Liver (tissue), 9 donors: ENCODE data around the gene MYO18B. TPM values are rescaled to one million over a fixed set of nuclear protein-coding genes. Genes with fewer than 3 reads are reported as not detected.

Experiments used
- DNase-seq: peaks from one replicate; pipeline ENCODE4 v3.0.0-alpha.2; 2017; ENCODE audit warnings: low spot score
- H3K27ac ChIP-seq, 2 donors: one replicate each; pipeline ENCODE4 v1.7.0; 2013; ENCODE audit warnings: inconsistent platforms in 2 of 2, low read length in 2 of 2, control low read depth in 1 of 2, low read depth in 1 of 2, mild to moderate bottlenecking in 1 of 2
- H3K27me3 ChIP-seq, 4 donors: one replicate each; pipeline versions ENCODE4 v1.6.1 to v1.7.0; 2013; ENCODE audit warnings: low read length in 3 of 4, inconsistent platforms in 1 of 4, mild to moderate bottlenecking in 1 of 4, moderate library complexity in 1 of 4; ENCODE audit not compliant: control insufficient read depth in 4 of 4, insufficient read depth in 4 of 4
- H3K36me3 ChIP-seq, 4 donors: one replicate each; pipeline versions ENCODE4 v1.6.1 to v1.7.0; 2013; ENCODE audit warnings: low read length in 3 of 4, mild to moderate bottlenecking in 3 of 4, low read depth in 1 of 4, moderate library complexity in 1 of 4; ENCODE audit not compliant: control insufficient read depth in 4 of 4, insufficient read depth in 3 of 4
- H3K4me1 ChIP-seq, 4 donors: one replicate each; pipeline versions ENCODE4 v1.6.1 to v1.7.0; 2013; ENCODE audit warnings: low read length in 3 of 4, mild to moderate bottlenecking in 3 of 4, moderate library complexity in 1 of 4; ENCODE audit not compliant: control insufficient read depth in 4 of 4, insufficient read depth in 4 of 4
- H3K4me3 ChIP-seq, 3 donors: one replicate each; pipeline versions ENCODE4 v1.6.1 to v1.7.0; 2013; ENCODE audit warnings: low read length in 3 of 3, control low read depth in 1 of 3, low read depth in 1 of 3, mild to moderate bottlenecking in 1 of 3
- H3K9ac ChIP-seq, 2 donors: one replicate each; pipeline ENCODE4 v1.7.0; 2013; ENCODE audit warnings: low read length in 2 of 2, mild to moderate bottlenecking in 2 of 2, moderate library complexity in 2 of 2, control low read depth in 1 of 2, low read depth in 1 of 2
- H3K9me3 ChIP-seq, 4 donors: one replicate each; pipeline versions ENCODE4 v1.6.1 to v1.7.0; 2013; ENCODE audit warnings: low read length in 3 of 4; ENCODE audit not compliant: control insufficient read depth in 4 of 4
- ATF3 ChIP-seq: IDR thresholded peaks from 2 replicates; pipeline ENCODE4 v1.6.1; 2016; ENCODE audit warnings: antibody characterized with exemption
- EGR1 ChIP-seq, 2 donors: IDR thresholded peaks; 2 replicates each; pipeline ENCODE4 v1.6.1; 2016 to 2018; ENCODE audit warnings: antibody characterized with exemption in 2 of 2, low read depth in 2 of 2
- FOXA1 ChIP-seq: IDR thresholded peaks from 2 replicates; pipeline ENCODE4 v1.6.1; 2016; ENCODE audit warnings: antibody characterized with exemption
- FOXA2 ChIP-seq: IDR thresholded peaks from 2 replicates; pipeline ENCODE4 v1.6.1; 2016; ENCODE audit warnings: antibody characterized with exemption
- GABPA ChIP-seq, 2 donors: IDR thresholded peaks in 1 of 2; conservative IDR thresholded peaks in 1 of 2; 2 replicates each; pipeline ENCODE4 v1.6.1; 2016; ENCODE audit warnings: antibody characterized with exemption in 2 of 2, mild to moderate bottlenecking in 1 of 2, moderate library complexity in 1 of 2
- HNF4A ChIP-seq, 2 donors: conservative IDR thresholded peaks; 2 replicates each; pipeline ENCODE4 v1.6.1; 2016; ENCODE audit warnings: antibody characterized with exemption in 2 of 2, mild to moderate bottlenecking in 2 of 2
- HNF4G ChIP-seq: IDR thresholded peaks from 2 replicates; pipeline ENCODE4 v1.6.1; 2016; ENCODE audit warnings: antibody characterized with exemption
- JUND ChIP-seq, 2 donors: IDR thresholded peaks; 2 replicates each; pipeline ENCODE4 v1.6.1; 2016; ENCODE audit warnings: antibody characterized with exemption in 2 of 2
- MAX ChIP-seq: IDR thresholded peaks from 2 replicates; pipeline ENCODE4 v1.6.1; 2016; ENCODE audit warnings: antibody characterized with exemption
- NR2F2 ChIP-seq: IDR thresholded peaks from 2 replicates; pipeline ENCODE4 v1.6.1; 2016; ENCODE audit warnings: antibody characterized with exemption
- REST ChIP-seq: IDR thresholded peaks from 2 replicates; pipeline ENCODE4 v1.6.1; 2016; ENCODE audit warnings: antibody characterized with exemption, mild to moderate bottlenecking
- RXRA ChIP-seq, 2 donors: IDR thresholded peaks; 2 replicates each; pipeline ENCODE4 v1.6.1; 2017 to 2018; ENCODE audit warnings: antibody characterized with exemption in 2 of 2, mild to moderate bottlenecking in 1 of 2
- SP1 ChIP-seq: IDR thresholded peaks from 2 replicates; pipeline ENCODE4 v1.6.1; 2018; ENCODE audit warnings: antibody characterized with exemption, mild to moderate bottlenecking
- YY1 ChIP-seq: IDR thresholded peaks from 2 replicates; pipeline ENCODE4 v1.6.1; 2016; ENCODE audit warnings: antibody characterized with exemption, mild to moderate bottlenecking
- WGBS: extraction: QIAGEN DNeasy Blood & Tissue Kit; methylation state at CpG from one replicate; pipeline ENCODE4 v1.1.7; 2013; 5-methylcytosine and 5-hydroxymethylcytosine counted together
- polyA plus RNA-seq, 2 donors: library from polyadenylated mRNA; stranded (reverse) in 1 of 2; unstranded in 1 of 2; fragments of 200-250 nt in 1 of 2; fragments of >200 nt in 1 of 2; fragmentation: Nextera tagmentation in 1 of 2; extraction: Ambion mirVana in 1 of 2; gene quantifications; one replicate each; pipeline versions ENCODE4 v1.2.1 to v1.2.3, GENCODE V29; 2013 to 2015
- total RNA-seq, 2 donors: library from RNA; depleted of rRNA; stranded (reverse); fragments of >200 nt; gene quantifications; one replicate each; pipeline ENCODE4 v1.2.3, GENCODE V29; 2014
- TF ChIP-seq, protein P1 (sequence below): fragments of 150-350 bp; IDR thresholded peaks from 2 replicates; pipeline ENCODE4 v1.5.1; 2017; ENCODE audit warnings: improper control_type of control experiment, low read depth, low read length; ENCODE audit not compliant: missing input control
- TF ChIP-seq, protein P2 (sequence below): IDR thresholded peaks from 2 replicates; pipeline ENCODE4 v1.6.1; 2016; ENCODE audit warnings: antibody characterized with exemption
- donor health status: healthy.
- donor health status: healthy.
- donor health status: healthy.
- donor health status: healthy.
- donor health status: healthy.

MYO18B gene
- total and polyA plus RNA-seq, 4 donors = under 0.01 to 4.2 (median 0.02) TPM; not detected in 1

DNA sequence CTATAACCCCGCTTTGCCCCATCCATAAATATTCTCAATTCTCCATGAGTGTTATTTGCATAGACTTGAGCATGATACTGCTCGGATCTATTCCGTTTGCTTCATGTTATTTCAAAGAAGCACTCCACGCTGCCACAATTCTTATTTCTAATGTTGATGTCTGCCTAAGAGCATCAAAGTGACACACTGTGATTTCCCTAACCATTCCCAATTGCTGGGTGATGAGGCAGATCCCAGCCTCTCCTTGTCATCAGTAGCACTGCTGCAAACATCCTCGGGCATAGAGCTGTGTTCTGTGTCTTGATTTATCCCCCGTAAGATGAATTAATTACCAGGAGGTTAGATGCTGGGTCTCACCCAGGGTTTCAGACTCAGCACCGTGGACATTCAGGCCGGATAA lies 249.0 kb downstream of the MYO18B start (continued):
- TF ChIP-seq, protein P1, sequence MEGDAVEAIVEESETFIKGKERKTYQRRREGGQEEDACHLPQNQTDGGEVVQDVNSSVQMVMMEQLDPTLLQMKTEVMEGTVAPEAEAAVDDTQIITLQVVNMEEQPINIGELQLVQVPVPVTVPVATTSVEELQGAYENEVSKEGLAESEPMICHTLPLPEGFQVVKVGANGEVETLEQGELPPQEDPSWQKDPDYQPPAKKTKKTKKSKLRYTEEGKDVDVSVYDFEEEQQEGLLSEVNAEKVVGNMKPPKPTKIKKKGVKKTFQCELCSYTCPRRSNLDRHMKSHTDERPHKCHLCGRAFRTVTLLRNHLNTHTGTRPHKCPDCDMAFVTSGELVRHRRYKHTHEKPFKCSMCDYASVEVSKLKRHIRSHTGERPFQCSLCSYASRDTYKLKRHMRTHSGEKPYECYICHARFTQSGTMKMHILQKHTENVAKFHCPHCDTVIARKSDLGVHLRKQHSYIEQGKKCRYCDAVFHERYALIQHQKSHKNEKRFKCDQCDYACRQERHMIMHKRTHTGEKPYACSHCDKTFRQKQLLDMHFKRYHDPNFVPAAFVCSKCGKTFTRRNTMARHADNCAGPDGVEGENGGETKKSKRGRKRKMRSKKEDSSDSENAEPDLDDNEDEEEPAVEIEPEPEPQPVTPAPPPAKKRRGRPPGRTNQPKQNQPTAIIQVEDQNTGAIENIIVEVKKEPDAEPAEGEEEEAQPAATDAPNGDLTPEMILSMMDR = no peak
- TF ChIP-seq EGR1 (IDR thresholded peaks at IDR 0.05; ENCODE audit: low read depth in 2 of 2) = no peak
- TF ChIP-seq SP1 = no peak
- no peak for TF ChIP-seq GABPA (IDR thresholded peaks at IDR 0.05 in 1 of 2, conservative IDR thresholded peaks at IDR 0.05 in 1 of 2)
- no peak for TF ChIP-seq MAX
- no peak for TF ChIP-seq FOXA1
- no peak for TF ChIP-seq HNF4G
- TF ChIP-seq ATF3 = no peak

- Histone ChIP-seq H3K4me1 (no peaks in the 10 kb centered on the region), H3K9ac (no peak overlapping the region), H3K36me3 (no peaks in the 10 kb centered on the region), H3K27ac (no peak overlapping the region), H3K4me3 (no peak overlapping the region), H3K9me3 (peaks cover 0 to 1% (median 0%) of the 10 kb centered on the region in 4 donors), H3K27me3 (peaks cover 0 to 4% (median 0%) of the 10 kb centered on the region in 4 donors)
- 78% methylated on average over 12 of the region's 12 CpGs for WGBS
- DNase-seq = no peak
- TF ChIP-seq HNF4A (conservative IDR thresholded peaks at IDR 0.05) (no peak), SP1 (no peak), YY1 (no peak), ATF3 (no peak), GABPA (IDR thresholded peaks at IDR 0.05 in 1 of 2, conservative IDR thresholded peaks at IDR 0.05 in 1 of 2) (no peak), HNF4G (no peak), FOXA2 (no peak), EGR1 (IDR thresholded peaks at IDR 0.05; ENCODE audit: low read depth in 2 of 2) (no peak), RXRA (IDR thresholded peaks at IDR 0.05) (no peak), JUND (IDR thresholded peaks at IDR 0.05) (no peak), REST (no peak), NR2F2 (no peak), MAX (no peak), FOXA1 (no peak)
- TF ChIP-seq, protein P1 = no peak
- TF ChIP-seq, protein P2, sequence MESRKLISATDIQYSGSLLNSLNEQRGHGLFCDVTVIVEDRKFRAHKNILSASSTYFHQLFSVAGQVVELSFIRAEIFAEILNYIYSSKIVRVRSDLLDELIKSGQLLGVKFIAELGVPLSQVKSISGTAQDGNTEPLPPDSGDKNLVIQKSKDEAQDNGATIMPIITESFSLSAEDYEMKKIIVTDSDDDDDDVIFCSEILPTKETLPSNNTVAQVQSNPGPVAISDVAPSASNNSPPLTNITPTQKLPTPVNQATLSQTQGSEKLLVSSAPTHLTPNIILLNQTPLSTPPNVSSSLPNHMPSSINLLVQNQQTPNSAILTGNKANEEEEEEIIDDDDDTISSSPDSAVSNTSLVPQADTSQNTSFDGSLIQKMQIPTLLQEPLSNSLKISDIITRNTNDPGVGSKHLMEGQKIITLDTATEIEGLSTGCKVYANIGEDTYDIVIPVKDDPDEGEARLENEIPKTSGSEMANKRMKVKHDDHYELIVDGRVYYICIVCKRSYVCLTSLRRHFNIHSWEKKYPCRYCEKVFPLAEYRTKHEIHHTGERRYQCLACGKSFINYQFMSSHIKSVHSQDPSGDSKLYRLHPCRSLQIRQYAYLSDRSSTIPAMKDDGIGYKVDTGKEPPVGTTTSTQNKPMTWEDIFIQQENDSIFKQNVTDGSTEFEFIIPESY = no peak
These were observed 250.3 kb downstream of the MYO18B start for GRCh38 chr22:25992331-25992730.
